GM23338 (cell line): Measurements from ENCODE around the gene FAM53A. TPM values are rescaled to one million over a fixed set of nuclear protein-coding genes. Genes with fewer than 3 reads are reported as not detected.

Source experiments
- ATAC-seq: fragments of 200-7000 bp; cut with Tn5 transposase; 3 replicates; pipeline ENCODE4 v1.9.1; 2020
- DNase-seq: peaks from one replicate; pipeline ENCODE4 v3.0.0-alpha.2; 2015; ENCODE audit warnings: low spot score
- H2AFZ ChIP-seq: fragments of 200-600 bp; sonication (generic); 2 replicates; pipeline ENCODE4 v1.8.0; 2016; ENCODE audit warnings: antibody characterized with exemption, mild to moderate bottlenecking, moderate library complexity
- H3F3A ChIP-seq: fragments of 200-600 bp; sonication (generic); replicated peaks from 2 replicates; pipeline ENCODE4 v1.8.0; 2017; ENCODE audit warnings: antibody characterized with exemption, mixed run types, low read depth
- H3K27ac ChIP-seq: fragments of 200-600 bp; sonication (generic); 2 replicates; pipeline ENCODE4 v1.6.1; 2016; ENCODE audit warnings: low read depth
- H3K27me3 ChIP-seq: fragments of 200-600 bp; sonication (generic); 2 replicates; pipeline ENCODE4 v1.8.0; 2016; ENCODE audit warnings: mild to moderate bottlenecking, mixed run types, moderate library complexity; ENCODE audit not compliant: insufficient read depth
- H3K36me3 ChIP-seq: fragments of 200-600 bp; sonication (generic); 2 replicates; pipeline ENCODE4 v1.8.0; 2016; ENCODE audit warnings: mild to moderate bottlenecking; ENCODE audit not compliant: insufficient read depth
- H3K4me1 ChIP-seq: fragments of 200-600 bp; sonication (generic); 2 replicates; pipeline ENCODE4 v1.8.0; 2016; ENCODE audit warnings: mild to moderate bottlenecking, moderate library complexity; ENCODE audit not compliant: insufficient read depth
- H3K4me2 ChIP-seq: fragments of 200-600 bp; sonication (generic); 2 replicates; pipeline ENCODE4 v1.7.1; 2017; ENCODE audit warnings: mixed run types
- H3K4me3 ChIP-seq: fragments of 200-600 bp; sonication (generic); 2 replicates; pipeline ENCODE4 v1.6.1; 2016; ENCODE audit warnings: mixed run types
- H3K79me2 ChIP-seq: fragments of 200-600 bp; sonication (generic); replicated peaks from 2 replicates; pipeline ENCODE4 v1.8.0; 2017; ENCODE audit warnings: mild to moderate bottlenecking; ENCODE audit not compliant: insufficient read depth
- H3K9me2 ChIP-seq: fragments of 200-600 bp; sonication (generic); 2 replicates; pipeline ENCODE4 v1.8.0; 2017; ENCODE audit not compliant: insufficient read depth
- H4K20me1 ChIP-seq: fragments of 200-600 bp; sonication (generic); replicated peaks from 2 replicates; pipeline ENCODE4 v1.8.0; 2017; ENCODE audit warnings: mild to moderate bottlenecking; ENCODE audit not compliant: insufficient read depth
- H3K27ac Mint-ChIP-seq: 2 replicates; pipeline ENCODE4 v1.8.0; 2020; ENCODE audit warnings: inconsistent platforms, mild to moderate bottlenecking, moderate library complexity, mixed read lengths
- H3K27me3 Mint-ChIP-seq: 3 replicates; pipeline ENCODE4 v1.8.0; 2022; ENCODE audit warnings: low read depth, mild to moderate bottlenecking, moderate library complexity, mixed read lengths, inconsistent platforms; ENCODE audit not compliant: insufficient read depth, poor library complexity
- H3K36me3 Mint-ChIP-seq: 3 replicates; pipeline ENCODE4 v1.8.0; 2021; ENCODE audit warnings: low read depth, mild to moderate bottlenecking, inconsistent platforms, moderate library complexity, mixed read lengths
- H3K4me1 Mint-ChIP-seq: 3 replicates; pipeline ENCODE4 v1.8.0; 2020; ENCODE audit warnings: mild to moderate bottlenecking, inconsistent platforms, mixed read lengths
- H3K4me3 Mint-ChIP-seq: 3 replicates; pipeline ENCODE4 v1.8.0; 2021; ENCODE audit warnings: moderate library complexity, mild to moderate bottlenecking, inconsistent platforms, mixed read lengths
- H3K9me3 Mint-ChIP-seq: 3 replicates; pipeline ENCODE4 v1.8.0; 2020; ENCODE audit warnings: moderate library complexity, mild to moderate bottlenecking, inconsistent platforms, mixed read lengths
- CREB1 ChIP-seq: fragments of 250-450 bp; sonication (Bioruptor Pico); IDR thresholded peaks from 2 replicates; pipeline ENCODE4 v1.5.0; 2020; ENCODE audit warnings: low read depth, mild to moderate bottlenecking, moderate library complexity
- EZH2 ChIP-seq: fragments of 200-600 bp; sonication (generic); IDR thresholded peaks from one replicate; pipeline ENCODE4 v1.8.0; 2017; ENCODE audit warnings: antibody characterized with exemption, mild to moderate bottlenecking, low read depth; ENCODE audit not compliant: unreplicated experiment
- JUNB ChIP-seq: IDR thresholded peaks from one replicate; pipeline ENCODE4 v1.6.1; 2016; ENCODE audit warnings: antibody characterized with exemption; ENCODE audit not compliant: unreplicated experiment
- REST ChIP-seq: IDR thresholded peaks from one replicate; pipeline ENCODE4 v1.6.1; 2018; ENCODE audit warnings: antibody characterized with exemption; ENCODE audit not compliant: unreplicated experiment
- STAT1 ChIP-seq: IDR thresholded peaks from one replicate; pipeline ENCODE4 v1.6.1; 2016; ENCODE audit warnings: antibody characterized with exemption; ENCODE audit not compliant: unreplicated experiment
- ZNF331 ChIP-seq: fragments of 250-450 bp; sonication (Bioruptor Pico); IDR thresholded peaks from 2 replicates; pipeline ENCODE4 v1.5.0; 2020; ENCODE audit warnings: low read depth, mild to moderate bottlenecking, moderate library complexity
- polyA plus RNA-seq: library from polyadenylated mRNA; unstranded; fragments of >200 nt; fragmentation: Nextera tagmentation; extraction: Ambion mirVana; gene quantifications from 2 replicates; pipeline ENCODE4 v1.2.1, GENCODE V29; 2016
- total RNA-seq: library from RNA; depleted of rRNA; stranded (reverse); fragments of >200 nt; shearing (Covaris generic); gene quantifications from 2 replicates; pipeline ENCODE4 v1.2.3, GENCODE V29; 2014
- TF ChIP-seq, protein P1 (sequence below): fragments of 250-450 bp; sonication (Bioruptor Pico); IDR thresholded peaks from 2 replicates; pipeline ENCODE4 v1.5.0; 2020; ENCODE audit warnings: mild to moderate bottlenecking, moderate library complexity
- TF ChIP-seq, protein P2 (sequence below), 2 experiments: fragments of 200-600 bp in 1 of 2; sonication (generic) in 1 of 2; conservative IDR thresholded peaks; 2 replicates each; pipeline versions ENCODE4 v1.5.1 to v1.6.1; 2016 to 2017; ENCODE audit warnings: antibody characterized with exemption in 2 of 2, low read depth in 2 of 2, mild to moderate bottlenecking in 2 of 2, moderate library complexity in 1 of 2

Gene FAM53A
- total and polyA plus RNA-seq, 2 experiments from 2014 or later, result 1.1 to 3.1 TPM

DNA sequence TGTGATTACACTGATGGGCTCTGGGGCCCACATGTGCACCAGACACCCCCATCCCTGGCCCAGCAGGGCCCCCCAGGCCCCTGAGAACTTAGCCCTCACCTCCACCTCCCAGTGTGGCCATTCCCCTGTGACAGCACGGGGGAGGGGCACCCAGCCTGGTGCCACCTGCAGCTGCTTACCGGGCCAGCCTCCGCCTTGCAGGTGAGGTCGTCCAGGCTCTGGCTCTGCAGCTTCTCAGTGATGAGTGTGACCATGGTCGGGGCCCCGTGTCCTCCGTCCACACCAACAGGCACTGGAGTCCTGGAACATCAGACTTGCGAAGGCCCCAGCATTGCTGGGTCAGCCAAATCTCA lies 15.6 kb downstream of the FAM53A start:
- Histone ChIP-seq H3K79me2 (no peaks in the 10 kb centered on the region), H3K27me3 (no peaks in the 10 kb centered on the region), H3K36me3 (no peaks in the 10 kb centered on the region), H3K9me2 (no peaks in the 10 kb centered on the region), H4K20me1 (no peaks in the 10 kb centered on the region), H3K4me2 (no peak overlapping the region), H3K4me1 (no peaks in the 10 kb centered on the region), H2AFZ (no peak overlapping the region), H3K4me3 (no peak overlapping the region), H3K27ac (no peak overlapping the region), H3F3A (no peaks in the 10 kb centered on the region)
- Mint-ChIP-seq H3K4me1 (peaks cover 7% of the 10 kb centered on the region; the same call in 1 of the 3 replicates), H3K9me3 (no peaks in the 10 kb centered on the region; the same call in 2 of the 3 replicates), H3K4me3 (no peak overlapping the region), H3K27me3 (peaks cover 9% of the 10 kb centered on the region), H3K27ac (no peak overlapping the region), H3K36me3 (no peaks in the 10 kb centered on the region)
- TF ChIP-seq, protein P1, sequence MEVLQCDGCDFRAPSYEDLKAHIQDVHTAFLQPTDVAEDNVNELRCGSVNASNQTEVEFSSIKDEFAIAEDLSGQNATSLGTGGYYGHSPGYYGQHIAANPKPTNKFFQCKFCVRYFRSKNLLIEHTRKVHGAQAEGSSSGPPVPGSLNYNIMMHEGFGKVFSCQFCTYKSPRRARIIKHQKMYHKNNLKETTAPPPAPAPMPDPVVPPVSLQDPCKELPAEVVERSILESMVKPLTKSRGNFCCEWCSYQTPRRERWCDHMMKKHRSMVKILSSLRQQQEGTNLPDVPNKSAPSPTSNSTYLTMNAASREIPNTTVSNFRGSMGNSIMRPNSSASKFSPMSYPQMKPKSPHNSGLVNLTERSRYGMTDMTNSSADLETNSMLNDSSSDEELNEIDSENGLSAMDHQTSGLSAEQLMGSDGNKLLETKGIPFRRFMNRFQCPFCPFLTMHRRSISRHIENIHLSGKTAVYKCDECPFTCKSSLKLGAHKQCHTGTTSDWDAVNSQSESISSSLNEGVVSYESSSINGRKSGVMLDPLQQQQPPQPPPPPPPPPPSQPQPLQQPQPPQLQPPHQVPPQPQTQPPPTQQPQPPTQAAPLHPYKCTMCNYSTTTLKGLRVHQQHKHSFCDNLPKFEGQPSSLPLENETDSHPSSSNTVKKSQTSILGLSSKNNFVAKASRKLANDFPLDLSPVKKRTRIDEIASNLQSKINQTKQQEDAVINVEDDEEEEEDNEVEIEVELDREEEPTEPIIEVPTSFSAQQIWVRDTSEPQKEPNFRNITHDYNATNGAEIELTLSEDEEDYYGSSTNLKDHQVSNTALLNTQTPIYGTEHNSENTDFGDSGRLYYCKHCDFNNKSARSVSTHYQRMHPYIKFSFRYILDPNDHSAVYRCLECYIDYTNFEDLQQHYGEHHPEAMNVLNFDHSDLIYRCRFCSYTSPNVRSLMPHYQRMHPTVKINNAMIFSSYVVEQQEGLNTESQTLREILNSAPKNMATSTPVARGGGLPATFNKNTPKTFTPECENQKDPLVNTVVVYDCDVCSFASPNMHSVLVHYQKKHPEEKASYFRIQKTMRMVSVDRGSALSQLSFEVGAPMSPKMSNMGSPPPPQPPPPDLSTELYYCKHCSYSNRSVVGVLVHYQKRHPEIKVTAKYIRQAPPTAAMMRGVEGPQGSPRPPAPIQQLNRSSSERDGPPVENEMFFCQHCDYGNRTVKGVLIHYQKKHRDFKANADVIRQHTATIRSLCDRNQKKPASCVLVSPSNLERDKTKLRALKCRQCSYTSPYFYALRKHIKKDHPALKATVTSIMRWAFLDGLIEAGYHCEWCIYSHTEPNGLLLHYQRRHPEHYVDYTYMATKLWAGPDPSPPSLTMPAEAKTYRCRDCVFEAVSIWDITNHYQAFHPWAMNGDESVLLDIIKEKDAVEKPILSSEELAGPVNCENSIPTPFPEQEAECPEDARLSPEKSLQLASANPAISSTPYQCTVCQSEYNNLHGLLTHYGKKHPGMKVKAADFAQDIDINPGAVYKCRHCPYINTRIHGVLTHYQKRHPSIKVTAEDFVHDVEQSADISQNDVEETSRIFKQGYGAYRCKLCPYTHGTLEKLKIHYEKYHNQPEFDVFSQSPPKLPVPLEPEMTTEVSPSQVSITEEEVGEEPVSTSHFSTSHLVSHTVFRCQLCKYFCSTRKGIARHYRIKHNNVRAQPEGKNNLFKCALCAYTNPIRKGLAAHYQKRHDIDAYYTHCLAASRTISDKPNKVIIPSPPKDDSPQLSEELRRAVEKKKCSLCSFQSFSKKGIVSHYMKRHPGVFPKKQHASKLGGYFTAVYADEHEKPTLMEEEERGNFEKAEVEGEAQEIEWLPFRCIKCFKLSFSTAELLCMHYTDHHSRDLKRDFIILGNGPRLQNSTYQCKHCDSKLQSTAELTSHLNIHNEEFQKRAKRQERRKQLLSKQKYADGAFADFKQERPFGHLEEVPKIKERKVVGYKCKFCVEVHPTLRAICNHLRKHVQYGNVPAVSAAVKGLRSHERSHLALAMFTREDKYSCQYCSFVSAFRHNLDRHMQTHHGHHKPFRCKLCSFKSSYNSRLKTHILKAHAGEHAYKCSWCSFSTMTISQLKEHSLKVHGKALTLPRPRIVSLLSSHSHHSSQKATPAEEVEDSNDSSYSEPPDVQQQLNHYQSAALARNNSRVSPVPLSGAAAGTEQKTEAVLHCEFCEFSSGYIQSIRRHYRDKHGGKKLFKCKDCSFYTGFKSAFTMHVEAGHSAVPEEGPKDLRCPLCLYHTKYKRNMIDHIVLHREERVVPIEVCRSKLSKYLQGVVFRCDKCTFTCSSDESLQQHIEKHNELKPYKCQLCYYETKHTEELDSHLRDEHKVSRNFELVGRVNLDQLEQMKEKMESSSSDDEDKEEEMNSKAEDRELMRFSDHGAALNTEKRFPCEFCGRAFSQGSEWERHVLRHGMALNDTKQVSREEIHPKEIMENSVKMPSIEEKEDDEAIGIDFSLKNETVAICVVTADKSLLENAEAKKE (CRISPR knock-in tag), result no peak
- no peak for TF ChIP-seq REST
- TF ChIP-seq EZH2, result no peak
- no peak for TF ChIP-seq ZNF331 (CRISPR knock-in tag)
- TF ChIP-seq, protein P2, sequence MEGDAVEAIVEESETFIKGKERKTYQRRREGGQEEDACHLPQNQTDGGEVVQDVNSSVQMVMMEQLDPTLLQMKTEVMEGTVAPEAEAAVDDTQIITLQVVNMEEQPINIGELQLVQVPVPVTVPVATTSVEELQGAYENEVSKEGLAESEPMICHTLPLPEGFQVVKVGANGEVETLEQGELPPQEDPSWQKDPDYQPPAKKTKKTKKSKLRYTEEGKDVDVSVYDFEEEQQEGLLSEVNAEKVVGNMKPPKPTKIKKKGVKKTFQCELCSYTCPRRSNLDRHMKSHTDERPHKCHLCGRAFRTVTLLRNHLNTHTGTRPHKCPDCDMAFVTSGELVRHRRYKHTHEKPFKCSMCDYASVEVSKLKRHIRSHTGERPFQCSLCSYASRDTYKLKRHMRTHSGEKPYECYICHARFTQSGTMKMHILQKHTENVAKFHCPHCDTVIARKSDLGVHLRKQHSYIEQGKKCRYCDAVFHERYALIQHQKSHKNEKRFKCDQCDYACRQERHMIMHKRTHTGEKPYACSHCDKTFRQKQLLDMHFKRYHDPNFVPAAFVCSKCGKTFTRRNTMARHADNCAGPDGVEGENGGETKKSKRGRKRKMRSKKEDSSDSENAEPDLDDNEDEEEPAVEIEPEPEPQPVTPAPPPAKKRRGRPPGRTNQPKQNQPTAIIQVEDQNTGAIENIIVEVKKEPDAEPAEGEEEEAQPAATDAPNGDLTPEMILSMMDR (conservative IDR thresholded peaks at IDR 0.05; ENCODE audit: low read depth in 2 of 2), result no peak
- TF ChIP-seq STAT1, result no peak
- no peak for TF ChIP-seq CREB1 (CRISPR knock-in tag)
- TF ChIP-seq JUNB, result no peak
- DNase-seq, result no peak
- ATAC-seq, result peak; percentile 65
